Loucy (cell line): Measurements from ENCODE around the gene KL.

Experiments
- CTCF ChIP-seq: fragments of 200-600 bp; sonication (generic); conservative IDR thresholded peaks from 2 replicates; pipeline ENCODE4 v1.5.1; 2014; ENCODE audit warnings: mild to moderate bottlenecking, antibody characterized with exemption, low read length
- EZH2phosphoT487 ChIP-seq: fragments of 200-600 bp; IDR thresholded peaks from 2 replicates; pipeline ENCODE4 v1.6.1; 2018; ENCODE audit warnings: antibody characterized with exemption, mild to moderate bottlenecking, moderate library complexity, borderline replicate concordance

- TF ChIP-seq CTCF, result no peak
- TF ChIP-seq EZH2phosphoT487, result no peak
Observed at GRCh38 chr13:33092073-33092987, 76.1 kb downstream of the KL start.
